A549 (cell line): Measurements from ENCODE around the gene ALPP.
"Not testable (repeated sequence)": the region's sequence is repeated elsewhere in the genome, so short reads cannot be mapped to it uniquely, and the experiment has no call there.

Experiments used
- CEBPB ChIP-seq, 2 experiments: fragments of >200 bp in 1 of 2; sonication (Bioruptor Twin) in 1 of 2; formaldehyde crosslinking in 1 of 2; IDR thresholded peaks; 2 replicates each; pipeline ENCODE4 v1.6.1; 2012 to 2016
- CTCF ChIP-seq: fragments of >200 bp; sonication (Bioruptor Twin); formaldehyde crosslinking; IDR thresholded peaks from 3 replicates; pipeline ENCODE4 v1.5.1; 2016
- EP300 ChIP-seq, 2 experiments: fragments of >200 bp; sonication (Bioruptor Twin); formaldehyde crosslinking; IDR thresholded peaks; 2 replicates in 1 of 2; 3 replicates in 1 of 2; pipeline ENCODE4 v1.6.1; 2016 to 2017
- FOSL2 ChIP-seq, 2 experiments: fragments of 450-650 bp in 1 of 2; fragments of >200 bp in 1 of 2; sonication (Bioruptor Twin) in 1 of 2; formaldehyde crosslinking; IDR thresholded peaks; 2 replicates each; pipeline versions ENCODE4 v1.5.0 to v1.6.1; 2016 to 2020; ENCODE audit warnings: mild to moderate bottlenecking in 1 of 2, moderate library complexity in 1 of 2
- JUN ChIP-seq, 2 experiments: fragments of >200 bp; sonication (Bioruptor Twin); formaldehyde crosslinking; IDR thresholded peaks; 2 replicates in 1 of 2; 3 replicates in 1 of 2; pipeline ENCODE4 v1.6.1; 2016 to 2017
- JUNB ChIP-seq: fragments of >200 bp; sonication (Bioruptor Twin); formaldehyde crosslinking; IDR thresholded peaks from 2 replicates; pipeline ENCODE4 v1.6.1; 2016
- MAFK ChIP-seq: fragments of 450-650 bp; IDR thresholded peaks from 2 replicates; pipeline ENCODE4 v1.6.1; 2014; ENCODE audit not compliant: partially characterized antibody
- MYC ChIP-seq: IDR thresholded peaks from 2 replicates; pipeline ENCODE4 v1.6.1; 2012; ENCODE audit warnings: mild to moderate bottlenecking, inconsistent platforms, low read length, improper control_type of control experiment, borderline replicate concordance
- POLR2A ChIP-seq: IDR thresholded peaks from 2 replicates; pipeline ENCODE4 v1.6.1; 2012; ENCODE audit warnings: mild to moderate bottlenecking, low read length
- REST ChIP-seq: fragments of 200-600 bp; sonication (generic); IDR thresholded peaks from 2 replicates; pipeline ENCODE4 v1.6.1; 2016; ENCODE audit warnings: antibody characterized with exemption, mild to moderate bottlenecking, moderate library complexity
- USF2 ChIP-seq: fragments of 450-650 bp; IDR thresholded peaks from 2 replicates; pipeline ENCODE4 v1.6.1; 2014; ENCODE audit warnings: antibody characterized with exemption
- ZC3H11A ChIP-seq: fragments of 450-650 bp; IDR thresholded peaks from 2 replicates; pipeline ENCODE4 v1.6.1; 2014; ENCODE audit warnings: antibody characterized with exemption, mild to moderate bottlenecking

GRCh38 chr2:232338094-232338758, 40.3 kb upstream of the ALPP start:
- TF ChIP-seq EP300 (IDR thresholded peaks at IDR 0.05); CTCF; JUN (IDR thresholded peaks at IDR 0.05); POLR2A; REST; FOSL2 (IDR thresholded peaks at IDR 0.05); FOSL2 (CRISPR knock-in tag; IDR thresholded peaks at IDR 0.05); ZC3H11A; USF2; JUNB; CEBPB (IDR thresholded peaks at IDR 0.05); MAFK; MYC: not testable (repeated sequence)
